Lower leg skin (tissue), 4 donors: ENCODE measurements around the gene CMIP. TPM values are rescaled to one million over a fixed set of nuclear protein-coding genes. Genes with fewer than 3 reads are reported as not detected.

Experiments used
- DNase-seq, 2 donors: peaks; one replicate each; pipeline ENCODE4 v3.0.0-alpha.2; 2019; ENCODE audit warnings: low spot score in 2 of 2
- H3K4me3 ChIP-seq: fragments of 200-600 bp; sonication (generic); 2 replicates; pipeline ENCODE4 v1.5.1; 2017; ENCODE audit warnings: mild to moderate bottlenecking, low read depth; ENCODE audit not compliant: poor library complexity, severe bottlenecking
- CTCF ChIP-seq, 3 donors: fragments of 450-650 bp; IDR thresholded peaks; one replicate each; pipeline ENCODE4 v1.5.1; 2016; ENCODE audit warnings: antibody characterized with exemption in 3 of 3, mild to moderate bottlenecking in 3 of 3, moderate library complexity in 2 of 3
- POLR2A ChIP-seq, 2 donors: fragments of 450-650 bp; IDR thresholded peaks; one replicate each; pipeline ENCODE4 v1.6.1; 2016 to 2017; ENCODE audit warnings: antibody characterized with exemption in 2 of 2, mild to moderate bottlenecking in 1 of 2, moderate library complexity in 1 of 2
- WGBS, 2 donors: methylation state at CpG; one replicate each; pipeline ENCODE4 v1.1.5; 2018; 5-methylcytosine and 5-hydroxymethylcytosine counted together
- intact Hi-C: fragments of 100-400 bp; cut with DNase I; formaldehyde crosslinking; loops from one replicate; pipeline ENCODE4 v1.15.0; 2023; ENCODE audit warnings: low total_unique reads
- total RNA-seq, 4 donors: library from RNA; depleted of rRNA; stranded (reverse); fragments of >200 nt; gene quantifications; one replicate each; pipeline ENCODE4 v1.1.0, GENCODE V29; 2016

CMIP gene
- total RNA-seq, 4 donors from 2014 or later, result 53.7 to 115 (median 77.4) TPM

- TF ChIP-seq CTCF (IDR thresholded peaks at IDR 0.05), result no peak
- no peak for TF ChIP-seq POLR2A (IDR thresholded peaks at IDR 0.05)
- intact Hi-C loops, result no loop called here
- no peak overlapping the region for H3K4me3 ChIP-seq
- 73 to 74% methylated on average over 7 of the region's 7 CpGs for WGBS, 2 donors
- no peak for DNase-seq
Measured at GRCh38 chr16:81748476-81749198, 304.0 kb downstream of the CMIP start.

GRCh38 chr16:81752225-81752875 is 307.7 kb downstream of the CMIP start:
- DNase-seq, result peak; percentile 53 to 87
- intact Hi-C loops, result no loop called here
- no peak overlapping the region for H3K4me3 ChIP-seq
- 58 to 59% methylated on average over 9 to 13 of the region's 13 CpGs for WGBS, 2 donors
- no peak for TF ChIP-seq POLR2A (IDR thresholded peaks at IDR 0.05)
- TF ChIP-seq CTCF (IDR thresholded peaks at IDR 0.05), result no peak

GRCh38 chr16:81752876-81753227 is 308.2 kb downstream of the CMIP start:
- H3K4me3 ChIP-seq, result no peak overlapping the region
- DNase-seq, result no peak
- WGBS, 2 donors, result 89 to 90% methylated on average over 7 of the region's 7 CpGs
- TF ChIP-seq POLR2A (IDR thresholded peaks at IDR 0.05) (no peak), CTCF (IDR thresholded peaks at IDR 0.05) (no peak)
- intact Hi-C loops, result no loop called here

- no peak overlapping the region for H3K4me3 ChIP-seq
- 84 to 90% methylated on average over 1 of the region's 1 CpG for WGBS, 2 donors
- DNase-seq, result no peak
- TF ChIP-seq POLR2A (IDR thresholded peaks at IDR 0.05), result no peak
- TF ChIP-seq CTCF (IDR thresholded peaks at IDR 0.05), result no peak
- intact Hi-C loops, result no loop called here
Measured at GRCh38 chr16:81754858-81755257, 310.2 kb downstream of the CMIP start.

- TF ChIP-seq POLR2A (IDR thresholded peaks at IDR 0.05) (no peak), CTCF (IDR thresholded peaks at IDR 0.05) (no peak)
- WGBS, 2 donors, result 56 to 65% methylated on average over 13 of the region's 13 CpGs
- intact Hi-C loops, result no loop called here
Measured at GRCh38 chr16:81755915-81756614, 311.5 kb downstream of the CMIP start.

More at GRCh38 chr16:81755915-81756614, 311.5 kb downstream of the CMIP start:
- no peak overlapping the region for H3K4me3 ChIP-seq
- DNase-seq, result peak in 1 of 2 donors; percentile 86
